Measurements from ENCODE around the gene LRRC25.

DNA sequence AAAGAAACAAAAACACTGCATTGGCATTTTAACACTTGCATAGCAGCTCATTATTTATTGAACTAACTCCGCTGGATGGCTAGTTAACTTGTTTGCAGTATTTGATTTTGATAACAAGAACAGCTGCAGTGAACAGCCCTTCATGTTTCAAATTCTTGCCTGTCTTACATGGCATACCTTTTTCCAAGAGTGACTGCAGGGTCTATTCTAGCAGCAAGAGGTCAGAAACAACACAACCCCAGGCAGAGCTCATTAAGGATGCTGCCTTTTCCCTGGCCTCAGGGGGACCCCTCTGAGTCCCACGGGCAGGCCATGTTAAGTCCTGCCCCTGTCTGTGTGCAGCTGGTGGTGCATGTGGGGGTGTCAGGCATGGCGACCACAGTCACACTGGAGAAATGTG lies 40.4 kb downstream of the LRRC25 start:
- TF ChIP-seq, protein P1, sequence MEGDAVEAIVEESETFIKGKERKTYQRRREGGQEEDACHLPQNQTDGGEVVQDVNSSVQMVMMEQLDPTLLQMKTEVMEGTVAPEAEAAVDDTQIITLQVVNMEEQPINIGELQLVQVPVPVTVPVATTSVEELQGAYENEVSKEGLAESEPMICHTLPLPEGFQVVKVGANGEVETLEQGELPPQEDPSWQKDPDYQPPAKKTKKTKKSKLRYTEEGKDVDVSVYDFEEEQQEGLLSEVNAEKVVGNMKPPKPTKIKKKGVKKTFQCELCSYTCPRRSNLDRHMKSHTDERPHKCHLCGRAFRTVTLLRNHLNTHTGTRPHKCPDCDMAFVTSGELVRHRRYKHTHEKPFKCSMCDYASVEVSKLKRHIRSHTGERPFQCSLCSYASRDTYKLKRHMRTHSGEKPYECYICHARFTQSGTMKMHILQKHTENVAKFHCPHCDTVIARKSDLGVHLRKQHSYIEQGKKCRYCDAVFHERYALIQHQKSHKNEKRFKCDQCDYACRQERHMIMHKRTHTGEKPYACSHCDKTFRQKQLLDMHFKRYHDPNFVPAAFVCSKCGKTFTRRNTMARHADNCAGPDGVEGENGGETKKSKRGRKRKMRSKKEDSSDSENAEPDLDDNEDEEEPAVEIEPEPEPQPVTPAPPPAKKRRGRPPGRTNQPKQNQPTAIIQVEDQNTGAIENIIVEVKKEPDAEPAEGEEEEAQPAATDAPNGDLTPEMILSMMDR (IDR thresholded peaks at IDR 0.05): no peak
- TF ChIP-seq POLR2AphosphoS5 (IDR thresholded peaks at IDR 0.05): no peak
